IMR-90 (cell line): ENCODE data around the gene BPI. TPM values are rescaled to one million over a fixed set of nuclear protein-coding genes. Genes with fewer than 3 reads are reported as not detected.

ENCODE experiments used
- ATAC-seq: fragments of 200-7000 bp; cut with Tn5 transposase; 2 replicates; pipeline ENCODE4 v1.9.1; 2020; ENCODE audit warnings: low read depth, mild to moderate bottlenecking, moderate library complexity
- BruUV-seq: library from RNA; stranded (reverse); fragments of 400-500 nt; replicated peaks from 2 replicates; lab custom pipeline; 2021; lab: Mats Ljungman, UMichigan
- CTCF ChIA-PET: fragments of 300-600 bp; formaldehyde crosslinking; extraction: SDS; loops from one replicate; lab custom pipeline; 2021; ENCODE audit warnings: antibody characterized with exemption; lab: Yijun Ruan, JAX
- POLR2A ChIA-PET: fragments of 300-600 bp; sonication (Branson Sonifier 250); formaldehyde crosslinking; loops from one replicate; lab custom pipeline; 2022; ENCODE audit warnings: antibody characterized with exemption; ENCODE audit not compliant: unreplicated experiment; lab: Charles Lee
- DNase-seq: peaks from one replicate; pipeline ENCODE4 v3.0.0; 2013
- H2AFZ ChIP-seq: replicated peaks from 2 replicates; pipeline ENCODE3; 2013; ENCODE audit warnings: low read length, mild to moderate bottlenecking; ENCODE audit not compliant: poor library complexity
- H2AK5ac ChIP-seq: 2 replicates; pipeline ENCODE4 v1.6.1; 2013; ENCODE audit warnings: low read depth, low read length, inconsistent platforms
- H2AK9ac ChIP-seq: replicated peaks from 2 replicates; pipeline ENCODE3; 2013; ENCODE audit warnings: mild to moderate bottlenecking, low read depth, low read length, moderate library complexity; ENCODE audit not compliant: poor library complexity
- H2BK120ac ChIP-seq: 2 replicates; pipeline ENCODE4 v1.6.1; 2013; ENCODE audit warnings: low read depth, low read length, inconsistent platforms
- H2BK15ac ChIP-seq: 3 replicates; pipeline ENCODE4 v1.6.1; 2013; ENCODE audit warnings: low read depth, low read length, inconsistent platforms
- H2BK20ac ChIP-seq: 2 replicates; pipeline ENCODE4 v1.6.1; 2013; ENCODE audit warnings: low read depth, mild to moderate bottlenecking, inconsistent platforms, low read length, moderate library complexity
- H2BK5ac ChIP-seq: 2 replicates; pipeline ENCODE4 v1.6.1; 2013; ENCODE audit warnings: mild to moderate bottlenecking, low read depth, low read length, inconsistent platforms; ENCODE audit not compliant: poor library complexity, severe bottlenecking
- H3K14ac ChIP-seq: replicated peaks from 2 replicates; pipeline ENCODE4 v1.6.1; 2013; ENCODE audit warnings: low read depth, low read length, inconsistent platforms
- H3K18ac ChIP-seq: 2 replicates; pipeline ENCODE4 v1.6.1; 2013; ENCODE audit warnings: low read depth, low read length, control low read depth
- H3K23ac ChIP-seq: 2 replicates; pipeline ENCODE4 v1.6.1; 2013; ENCODE audit warnings: low read depth, low read length, inconsistent platforms
- H3K27ac ChIP-seq: 2 replicates; pipeline ENCODE4 v1.5.1; 2013; ENCODE audit warnings: mild to moderate bottlenecking, control low read depth, low read length; ENCODE audit not compliant: insufficient read depth
- H3K27me3 ChIP-seq: 2 replicates; pipeline ENCODE4 v1.6.1; 2013; ENCODE audit warnings: low read length; ENCODE audit not compliant: control insufficient read depth, insufficient read depth
- H3K36me3 ChIP-seq: 2 replicates; pipeline ENCODE4 v1.6.1; 2013; ENCODE audit warnings: low read length, mixed read lengths; ENCODE audit not compliant: control insufficient read depth, insufficient read depth
- H3K4ac ChIP-seq: 2 replicates; pipeline ENCODE4 v1.6.1; 2013; ENCODE audit warnings: low read depth, low read length, inconsistent platforms
- H3K4me1 ChIP-seq: 2 replicates; pipeline ENCODE4 v1.6.1; 2013; ENCODE audit warnings: low read length, mixed read lengths; ENCODE audit not compliant: control insufficient read depth, insufficient read depth
- H3K4me2 ChIP-seq: 2 replicates; pipeline ENCODE4 v1.6.1; 2013; ENCODE audit warnings: low read depth, mild to moderate bottlenecking, control low read depth, low read length, moderate library complexity
- H3K4me3 ChIP-seq: 2 replicates; pipeline ENCODE4 v1.5.1; 2013; ENCODE audit warnings: low read depth, mild to moderate bottlenecking, control low read depth, low read length, moderate library complexity; ENCODE audit not compliant: insufficient read depth
- H3K56ac ChIP-seq: 2 replicates; pipeline ENCODE4 v1.6.1; 2013; ENCODE audit warnings: low read length, inconsistent platforms; ENCODE audit not compliant: insufficient read depth; ENCODE audit errors: extremely low read depth
- H3K79me1 ChIP-seq, 2 experiments: 2 replicates each; pipeline ENCODE4 v1.6.1; 2013; ENCODE audit warnings: low read length in 2 of 2, inconsistent platforms in 1 of 2, low read depth in 1 of 2
- H3K9ac ChIP-seq: 2 replicates; pipeline ENCODE4 v1.6.1; 2013; ENCODE audit warnings: low read depth, low read length, control low read depth
- H3K9me1 ChIP-seq: 2 replicates; pipeline ENCODE4 v1.6.1; 2013; ENCODE audit warnings: low read length, inconsistent platforms; ENCODE audit not compliant: insufficient read depth
- H3K9me3 ChIP-seq: 2 replicates; pipeline ENCODE4 v1.6.1; 2013; ENCODE audit warnings: low read length; ENCODE audit not compliant: control insufficient read depth, insufficient read depth
- H4K20me1 ChIP-seq: 2 replicates; pipeline ENCODE4 v1.6.1; 2013; ENCODE audit warnings: low read length, inconsistent platforms; ENCODE audit not compliant: insufficient read depth
- H4K5ac ChIP-seq: 2 replicates; pipeline ENCODE4 v1.6.1; 2013; ENCODE audit warnings: mild to moderate bottlenecking, low read depth, low read length, control low read depth
- H4K8ac ChIP-seq, 2 experiments: 2 replicates each; pipeline ENCODE4 v1.6.1; 2013; ENCODE audit warnings: low read depth in 2 of 2, low read length in 2 of 2, control low read depth in 1 of 2, inconsistent platforms in 1 of 2
- H4K91ac ChIP-seq: 2 replicates; pipeline ENCODE4 v1.6.1; 2013; ENCODE audit warnings: low read depth, low read length, inconsistent platforms; ENCODE audit not compliant: insufficient read depth
- BHLHE40 ChIP-seq: fragments of 150-350 bp; IDR thresholded peaks from 2 replicates; pipeline ENCODE4 v1.6.1; 2016; ENCODE audit warnings: mild to moderate bottlenecking, low read depth, low read length
- CEBPB ChIP-seq: IDR thresholded peaks from 2 replicates; pipeline ENCODE4 v1.6.1; 2012; ENCODE audit warnings: low read depth, low read length, improper control_type of control experiment
- CHD1 ChIP-seq: IDR thresholded peaks from 2 replicates; pipeline ENCODE4 v1.6.1; 2012; ENCODE audit warnings: low read depth, low read length, improper control_type of control experiment
- FOS ChIP-seq: fragments of 150-350 bp; IDR thresholded peaks from 2 replicates; pipeline ENCODE4 v1.6.1; 2016; ENCODE audit warnings: low read depth, low read length
- MAFK ChIP-seq: IDR thresholded peaks from 2 replicates; pipeline ENCODE4 v1.6.1; 2012; ENCODE audit warnings: low read depth, low read length, improper control_type of control experiment
- MAZ ChIP-seq: IDR thresholded peaks from 2 replicates; pipeline ENCODE4 v1.6.1; 2012; ENCODE audit warnings: low read depth, mild to moderate bottlenecking, low read length, improper control_type of control experiment, moderate library complexity, borderline replicate concordance
- MXI1 ChIP-seq: IDR thresholded peaks from 2 replicates; pipeline ENCODE4 v1.6.1; 2012; ENCODE audit warnings: low read depth, mild to moderate bottlenecking, low read length, moderate library complexity, borderline replicate concordance
- NFE2L2 ChIP-seq: fragments of 150-350 bp; IDR thresholded peaks from 2 replicates; pipeline ENCODE4 v1.6.1; 2016; ENCODE audit warnings: low read depth, mild to moderate bottlenecking, low read length
- RCOR1 ChIP-seq: IDR thresholded peaks from 2 replicates; pipeline ENCODE4 v1.6.1; 2012; ENCODE audit warnings: mild to moderate bottlenecking, low read length, improper control_type of control experiment; ENCODE audit not compliant: insufficient replicate concordance
- RFX5 ChIP-seq: IDR thresholded peaks from 2 replicates; pipeline ENCODE4 v1.8.0; 2012; ENCODE audit warnings: low read depth, mild to moderate bottlenecking, low read length, moderate library complexity
- SMC3 ChIP-seq: fragments of 150-350 bp; IDR thresholded peaks from 2 replicates; pipeline ENCODE4 v1.6.1; 2016; ENCODE audit warnings: low read depth, mild to moderate bottlenecking, antibody characterized with exemption, low read length, moderate library complexity
- USF2 ChIP-seq: fragments of 150-350 bp; IDR thresholded peaks from 2 replicates; pipeline ENCODE4 v1.6.1; 2017; ENCODE audit warnings: mild to moderate bottlenecking, antibody characterized with exemption, low read length, low read depth
- WGBS, 2 experiments: methylation state at CpG; one replicate each; pipeline versions ENCODE4 v1.1.5 to v1.1.7; 2013; ENCODE audit warnings: missing lambda C conversion rate in 2 of 2; ENCODE audit not compliant: insufficient read length in 1 of 2; ENCODE audit errors: extremely low coverage in 2 of 2; 5-methylcytosine and 5-hydroxymethylcytosine counted together
- dilution Hi-C: fragments of 300-500 bp; cut with HindIII; formaldehyde crosslinking; loops from one replicate; pipeline ENCODE4 v1.14.3; 2018; ENCODE audit warnings: low sequenced_read_pairs; ENCODE audit not compliant: unreplicated experiment
- in situ Hi-C: fragments of 300-500 bp; cut with MboI; formaldehyde crosslinking; loops from 3 replicates; pipeline ENCODE4 v1.14.3; 2019; ENCODE audit warnings: low sequenced_read_pairs, inconsistent platforms, mixed read lengths
- intact Hi-C: fragments of 100-400 bp; cut with micrococcal nuclease; formaldehyde crosslinking; loops from 2 replicates; pipeline ENCODE4 v1.10.0; 2022
- polyA plus RNA-seq, 3 experiments: library from polyadenylated mRNA; depleted of rRNA; stranded (reverse); fragments of >200 nt; gene quantifications; 2 replicates each; pipeline ENCODE4 v1.2.3, GENCODE V29; 2012; ENCODE audit warnings: low replicate concordance in 1 of 3
- total RNA-seq: library from RNA; depleted of rRNA; stranded (reverse); fragments of >200 nt; gene quantifications from 2 replicates; pipeline ENCODE4 v1.2.3, GENCODE V29; 2012
- TF ChIP-seq, protein P1 (sequence below): fragments of 150-350 bp; IDR thresholded peaks from 2 replicates; pipeline ENCODE4 v1.6.1; 2016; ENCODE audit warnings: low read depth, mild to moderate bottlenecking, low read length, moderate library complexity, borderline replicate concordance

The BPI gene
- total and polyA plus RNA-seq, 2 of the 4 experiments (the other 2 are of a cell fraction), result 0.05 TPM; not detected in 1

GRCh38 chr20:38256966-38257365 lies 47.0 kb upstream of the BPI start:
- Histone ChIP-seq H2BK15ac (peak overlapping the region; percentile 79; the same call in 2 of the 3 replicates), H2AFZ (no peak overlapping the region), H3K27me3 (no peaks in the 10 kb centered on the region), H2BK120ac (peak overlapping the region; percentile 85), H4K20me1 (no peaks in the 10 kb centered on the region), H3K9me3 (no peaks in the 10 kb centered on the region), H3K4me2 (no peak overlapping the region), H3K9ac (no peak overlapping the region), H3K18ac (peak overlapping the region; percentile 50), H3K27ac (no peak overlapping the region), H3K4me3 (no peak overlapping the region), H2BK20ac (peak overlapping the region; percentile 81), H3K4me1 (peaks cover 35% of the 10 kb centered on the region), H3K79me1 (peaks cover 3 to 24% of the 10 kb centered on the region in 2 experiments; a peak in 3 of 4 replicates), H2AK5ac (peak overlapping the region; percentile 92), H4K8ac (peak overlapping the region in 1 of 2 experiments; percentile 35; a peak in 2 of 4 replicates), H4K91ac (peak overlapping the region; percentile 90), H3K36me3 (0 out of 2 replicates have a peak, but pooled peaks cover 2% of the 10 kb centered on the region), H3K9me1 (peaks cover 15% of the 10 kb centered on the region), H3K56ac (no peak overlapping the region), H2AK9ac (no peak overlapping the region), H3K23ac (peak overlapping the region; percentile 16; the same call in 1 of the 2 replicates), H4K5ac (peak overlapping the region; percentile 55), H3K14ac (peak overlapping the region; percentile 74), H2BK5ac (peak overlapping the region; percentile 38), H3K4ac (peak overlapping the region; percentile 88)
- ATAC-seq (no peak), DNase-seq (no peak)
- ChIA-PET CTCF (no interaction called here), POLR2A (no interaction called here)
- no TSS peak for BruUV-seq
- 100% methylated on average over 1 of the region's 2 CpGs; no CpG with 5 or more reads in 1 of the 2 experiments for WGBS, 2 experiments
- intact Hi-C loops, result no loop called here
- in situ Hi-C loops, result no loop called here
- TF ChIP-seq MAFK, result no peak
- no peak for TF ChIP-seq USF2
- TF ChIP-seq SMC3, result no peak
- no peak for TF ChIP-seq NFE2L2
- TF ChIP-seq, protein P1, sequence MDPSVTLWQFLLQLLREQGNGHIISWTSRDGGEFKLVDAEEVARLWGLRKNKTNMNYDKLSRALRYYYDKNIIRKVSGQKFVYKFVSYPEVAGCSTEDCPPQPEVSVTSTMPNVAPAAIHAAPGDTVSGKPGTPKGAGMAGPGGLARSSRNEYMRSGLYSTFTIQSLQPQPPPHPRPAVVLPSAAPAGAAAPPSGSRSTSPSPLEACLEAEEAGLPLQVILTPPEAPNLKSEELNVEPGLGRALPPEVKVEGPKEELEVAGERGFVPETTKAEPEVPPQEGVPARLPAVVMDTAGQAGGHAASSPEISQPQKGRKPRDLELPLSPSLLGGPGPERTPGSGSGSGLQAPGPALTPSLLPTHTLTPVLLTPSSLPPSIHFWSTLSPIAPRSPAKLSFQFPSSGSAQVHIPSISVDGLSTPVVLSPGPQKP, result no peak
- no peak for TF ChIP-seq CHD1
- TF ChIP-seq RCOR1, result no peak
- TF ChIP-seq FOS, result no peak
- no peak for TF ChIP-seq RFX5
- no peak for TF ChIP-seq MXI1
- TF ChIP-seq MAZ, result no peak
- TF ChIP-seq CEBPB, result no peak
- TF ChIP-seq BHLHE40, result no peak
- dilution Hi-C loops, result no loop called here
